HG02759 (cell line): ENCODE results near the gene AKIP1.
"Not testable (repeated sequence)": the region's sequence is repeated elsewhere in the genome, so short reads cannot be mapped to it uniquely, and the experiment has no call there.

Experiments used
- ATAC-seq: cut with Tn5 transposase; IDR thresholded peaks from one replicate; pipeline ENCODE4 v1.9.1; 2021; ENCODE audit warnings: mild to moderate bottlenecking, moderate library complexity; ENCODE audit not compliant: unreplicated experiment

The AKIP1 gene

DNA sequence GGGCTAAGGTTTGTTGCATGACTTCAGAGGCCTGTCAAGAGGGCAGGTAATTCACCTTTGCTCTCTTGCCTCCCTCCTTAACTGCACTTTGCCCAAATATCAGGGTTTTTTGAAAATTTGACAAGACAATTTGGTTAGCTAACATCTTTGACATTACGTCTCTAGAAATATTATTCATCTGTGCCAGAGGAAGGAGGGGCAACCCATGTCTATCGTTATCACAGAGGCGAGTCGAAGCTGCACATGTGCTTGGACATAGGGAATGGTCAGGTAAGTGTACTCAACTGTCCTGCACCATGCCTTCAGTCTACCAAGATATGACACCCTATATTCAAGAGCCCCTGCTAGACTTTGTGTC, 3.7 kb downstream of the AKIP1 start:
- ATAC-seq = no peak

DNA sequence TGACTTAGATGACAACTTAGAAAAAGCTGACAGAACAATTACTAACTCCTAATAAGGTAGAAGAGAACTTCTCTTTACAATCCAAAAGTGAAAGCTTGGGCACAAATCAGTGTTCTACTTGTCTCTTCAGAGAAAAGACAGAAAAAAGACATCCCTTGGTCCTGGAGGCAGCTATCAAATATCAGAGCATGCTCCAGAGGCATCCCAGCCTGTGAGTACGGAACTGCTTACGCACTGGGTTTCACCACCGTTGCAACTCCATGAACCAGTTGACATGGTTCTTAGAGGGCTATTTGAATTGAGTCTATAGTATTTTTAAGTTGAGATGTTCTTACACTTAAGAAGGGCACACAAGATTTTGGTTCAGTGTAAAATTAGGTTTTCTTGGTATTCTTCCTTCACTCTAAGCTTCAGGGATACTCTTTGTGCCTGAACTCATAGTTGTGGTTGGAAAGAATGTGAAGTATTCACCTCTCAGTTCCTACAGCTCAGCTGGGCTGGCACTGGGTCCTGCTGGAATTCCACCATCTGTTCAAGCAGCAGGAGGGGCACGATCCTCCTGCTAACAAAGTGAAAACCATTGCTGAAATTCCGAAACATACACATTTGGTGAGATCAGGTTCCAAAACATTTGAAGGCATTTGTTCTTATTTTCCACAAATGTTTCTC, 6.3 kb downstream of the AKIP1 start:
- no peak for ATAC-seq

DNA sequence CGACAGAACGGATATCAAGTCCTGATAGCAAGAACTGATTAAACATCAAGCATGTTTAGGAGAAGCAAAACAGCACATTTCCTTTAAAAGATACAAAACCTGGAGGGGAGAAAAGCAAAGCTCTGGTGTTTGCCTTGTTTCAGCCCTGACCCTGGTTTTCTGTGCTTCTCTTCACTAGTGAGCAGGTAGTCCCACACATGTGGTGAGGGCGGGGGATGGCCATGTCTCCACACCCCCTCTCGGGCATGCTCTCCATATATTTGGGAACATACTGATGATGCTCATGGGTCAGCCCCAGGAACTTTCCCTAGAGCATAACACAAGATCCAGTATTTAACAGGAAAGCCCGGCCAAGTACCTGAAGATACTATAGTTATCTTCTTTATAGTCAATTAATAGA, 11.7 kb downstream of the AKIP1 start:
- ATAC-seq = no peak

DNA sequence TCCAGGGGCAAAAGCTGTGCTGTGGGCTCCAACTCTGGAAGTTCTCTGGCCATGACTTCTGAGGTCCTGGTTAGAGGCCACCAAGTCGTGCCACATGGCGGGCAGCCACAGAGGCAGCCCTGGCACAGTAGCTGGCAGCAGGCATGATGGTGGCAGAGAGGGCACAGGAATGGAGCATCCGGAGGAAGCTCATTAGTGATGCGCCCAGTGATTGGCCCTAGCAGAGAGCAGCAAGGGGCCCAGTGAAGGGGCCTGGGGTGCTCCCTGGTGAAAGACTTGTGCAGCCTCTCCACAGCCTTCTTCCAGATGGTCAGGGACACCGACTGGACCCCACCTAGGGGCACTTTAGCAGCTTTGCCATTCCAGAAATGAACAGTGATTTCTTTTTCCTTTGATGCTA, 14.7 kb downstream of the AKIP1 start:
- ATAC-seq = no peak

DNA sequence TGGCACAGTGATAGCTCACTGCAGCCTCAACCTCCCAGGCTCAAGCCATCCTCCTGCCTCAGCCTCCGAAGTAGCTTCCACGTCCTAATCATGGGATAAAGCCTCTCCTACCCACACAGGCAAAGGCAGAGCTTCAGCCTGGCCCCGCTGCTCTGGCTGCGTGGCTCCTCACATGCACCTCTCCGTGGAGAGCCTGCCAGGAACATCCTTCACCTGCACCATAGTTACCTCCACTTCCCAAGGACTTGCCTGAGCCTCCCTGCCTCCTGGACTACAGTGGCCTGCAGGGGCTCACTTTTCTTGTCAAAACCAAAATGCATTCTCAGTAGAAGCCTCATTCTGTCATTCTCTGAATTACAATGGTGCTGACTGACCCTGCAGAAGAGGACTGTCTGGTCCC, 15.2 kb downstream of the AKIP1 start:
- no peak for ATAC-seq

DNA sequence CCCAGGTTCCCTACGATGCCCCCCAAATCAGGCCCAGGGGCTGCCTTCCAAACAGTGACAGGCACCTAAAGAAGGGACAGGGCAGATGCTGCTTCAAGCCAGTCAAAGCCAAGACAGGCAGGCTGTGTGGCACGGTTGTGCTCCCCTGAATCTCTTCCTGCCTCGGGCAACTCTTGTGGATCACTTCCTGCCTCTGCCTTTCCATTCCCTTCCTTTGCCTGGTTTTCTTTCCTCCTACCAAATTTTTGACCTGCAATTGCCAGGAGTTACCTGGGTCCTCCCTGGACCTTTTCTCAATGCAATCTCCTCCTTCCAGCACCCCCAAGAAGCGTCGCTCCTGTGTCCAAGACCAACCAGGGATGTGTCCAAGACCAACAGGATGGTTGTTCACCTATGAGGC, 16.2 kb downstream of the AKIP1 start:
- no peak for ATAC-seq

DNA sequence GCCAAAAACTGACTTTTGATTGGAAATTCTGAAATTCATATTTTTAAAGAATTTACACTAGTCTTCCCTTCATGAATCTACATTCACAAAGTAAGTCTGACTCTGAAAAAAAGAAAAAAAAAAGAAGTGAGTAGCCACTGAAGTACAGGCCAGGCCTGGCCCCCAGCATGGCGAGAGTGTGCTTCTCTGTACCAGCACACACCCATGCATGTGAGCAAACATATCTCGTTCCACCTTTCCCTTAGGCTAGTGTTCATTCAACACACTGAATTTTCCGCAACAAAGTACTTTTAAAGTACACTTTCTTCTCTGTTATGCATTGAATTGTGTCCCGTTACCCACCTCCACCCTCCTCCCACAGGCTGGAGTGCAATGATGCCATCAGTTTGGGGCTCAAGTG, 17.2 kb downstream of the AKIP1 start:
- ATAC-seq = no peak

DNA sequence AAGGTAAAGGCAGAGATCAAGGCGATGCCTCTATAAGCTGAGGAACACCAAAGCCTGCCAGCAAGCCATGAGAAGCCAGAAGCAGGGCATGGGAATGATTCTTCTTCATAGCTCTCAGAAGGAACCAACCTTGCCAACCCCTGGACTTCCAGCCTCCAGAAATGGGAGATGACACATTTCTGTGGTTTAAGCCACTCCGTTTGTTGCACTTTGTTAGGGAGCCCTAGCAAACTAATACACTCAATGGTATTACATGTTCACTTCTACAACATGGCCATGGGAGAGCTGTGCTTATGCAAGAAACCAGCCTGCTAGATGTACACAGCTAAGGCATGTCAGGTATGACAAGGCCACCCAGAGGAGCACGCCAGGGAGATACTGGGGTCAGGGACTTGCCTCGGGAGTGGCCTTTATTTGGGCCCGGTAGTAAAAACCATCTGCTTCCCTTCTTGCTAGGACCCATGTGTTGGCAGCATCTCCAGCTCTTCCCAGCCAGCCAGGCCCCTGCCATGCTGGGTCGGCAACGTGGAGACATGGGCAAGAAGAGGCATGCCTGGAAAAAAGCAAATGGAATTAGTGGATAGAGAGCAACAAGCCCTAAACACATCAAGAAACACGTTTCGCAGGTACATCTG, 18.1 kb downstream of the AKIP1 start:
- ATAC-seq = no peak

DNA sequence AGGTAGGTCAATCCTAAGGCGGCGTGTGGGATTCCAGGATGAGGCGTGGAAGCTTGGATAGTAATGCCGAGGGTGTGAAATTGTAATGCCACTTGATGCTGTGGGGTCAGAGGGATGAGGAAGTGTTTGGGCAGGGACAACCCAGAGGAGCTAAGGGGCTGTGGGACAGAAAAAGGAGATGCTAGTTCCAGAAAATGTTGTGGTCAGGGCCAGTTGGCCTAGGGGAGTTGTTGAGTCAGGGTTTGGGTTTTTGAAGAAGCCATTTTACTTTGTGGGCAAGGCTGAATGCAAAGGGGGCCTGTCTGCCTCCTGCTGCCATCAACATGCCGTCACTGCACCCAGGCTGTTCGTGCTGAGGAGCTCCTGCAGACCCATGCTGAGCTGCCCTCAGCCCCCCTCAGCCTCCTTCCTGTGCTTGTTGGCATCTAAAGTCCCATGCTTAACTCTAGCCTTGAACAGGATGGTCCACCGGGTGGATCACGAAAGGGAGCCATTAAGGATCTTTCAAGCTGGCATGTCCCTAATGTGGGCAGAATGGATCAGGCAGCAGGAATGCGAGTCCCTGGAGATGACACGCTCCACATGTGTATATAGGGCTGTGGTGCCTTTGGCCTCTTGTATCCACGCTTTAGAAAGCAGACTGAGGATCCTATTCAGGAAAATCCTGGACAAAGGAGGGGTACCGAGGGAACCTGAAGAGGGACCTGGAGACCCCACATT, 19.6 kb downstream of the AKIP1 start:
- ATAC-seq = no peak

DNA sequence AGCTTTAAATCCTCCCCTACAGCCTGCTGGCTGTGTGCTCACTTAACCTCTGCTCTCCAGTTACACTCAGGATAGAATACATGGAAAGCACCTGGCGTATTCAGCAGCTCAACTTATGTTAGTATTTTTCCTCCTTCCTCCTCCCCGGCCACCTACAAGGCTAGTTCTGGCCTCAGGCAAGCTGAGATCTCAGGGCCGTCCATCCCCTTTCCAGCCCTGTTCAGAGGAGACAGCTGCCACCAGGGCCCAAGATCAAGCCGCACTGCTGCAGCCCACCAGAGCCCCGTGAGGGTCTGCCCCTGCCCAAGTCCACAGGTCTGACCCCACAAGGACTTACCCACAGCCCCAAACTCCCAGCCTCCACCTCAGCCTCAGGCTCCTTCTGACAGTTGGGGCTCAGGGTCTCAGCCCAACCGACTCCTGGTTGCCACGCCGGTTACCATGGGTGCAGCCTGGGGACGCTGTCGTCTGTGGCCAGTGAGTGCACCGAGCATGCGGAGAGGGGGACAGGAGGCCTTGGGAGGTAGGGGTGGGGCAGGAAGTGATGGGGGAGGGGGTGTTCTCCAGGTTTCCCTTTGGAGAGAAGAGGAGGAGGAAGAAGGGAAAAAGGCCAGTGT, 21.7 kb downstream of the AKIP1 start, which contains the start of gene C11orf16:
C11orf16 (minus strand) TSS at position 384 of the 617 bp plus-strand sequence. CDS start 639 bp downstream, outside the sequence.
- ATAC-seq = no peak

DNA sequence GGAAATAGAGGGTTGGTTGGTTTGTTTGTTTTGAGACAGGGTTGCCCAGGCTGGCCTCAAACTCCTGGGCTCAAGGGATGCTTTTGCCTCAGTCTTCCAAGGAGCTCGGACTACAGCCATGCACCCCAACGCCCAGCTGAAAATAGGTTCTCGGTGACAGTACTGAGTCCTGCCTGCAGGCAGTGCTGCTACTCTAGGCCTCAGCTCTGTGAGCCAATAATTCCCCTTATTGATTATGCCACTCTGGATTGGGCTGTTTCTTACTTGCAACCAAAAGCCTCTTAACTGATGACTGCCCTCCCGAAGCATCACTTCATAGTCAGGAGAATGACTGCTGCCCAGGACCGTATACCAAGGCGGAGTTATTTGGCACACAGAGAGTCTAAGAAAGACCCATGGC, 22.9 kb downstream of the AKIP1 start:
- ATAC-seq = no peak

DNA sequence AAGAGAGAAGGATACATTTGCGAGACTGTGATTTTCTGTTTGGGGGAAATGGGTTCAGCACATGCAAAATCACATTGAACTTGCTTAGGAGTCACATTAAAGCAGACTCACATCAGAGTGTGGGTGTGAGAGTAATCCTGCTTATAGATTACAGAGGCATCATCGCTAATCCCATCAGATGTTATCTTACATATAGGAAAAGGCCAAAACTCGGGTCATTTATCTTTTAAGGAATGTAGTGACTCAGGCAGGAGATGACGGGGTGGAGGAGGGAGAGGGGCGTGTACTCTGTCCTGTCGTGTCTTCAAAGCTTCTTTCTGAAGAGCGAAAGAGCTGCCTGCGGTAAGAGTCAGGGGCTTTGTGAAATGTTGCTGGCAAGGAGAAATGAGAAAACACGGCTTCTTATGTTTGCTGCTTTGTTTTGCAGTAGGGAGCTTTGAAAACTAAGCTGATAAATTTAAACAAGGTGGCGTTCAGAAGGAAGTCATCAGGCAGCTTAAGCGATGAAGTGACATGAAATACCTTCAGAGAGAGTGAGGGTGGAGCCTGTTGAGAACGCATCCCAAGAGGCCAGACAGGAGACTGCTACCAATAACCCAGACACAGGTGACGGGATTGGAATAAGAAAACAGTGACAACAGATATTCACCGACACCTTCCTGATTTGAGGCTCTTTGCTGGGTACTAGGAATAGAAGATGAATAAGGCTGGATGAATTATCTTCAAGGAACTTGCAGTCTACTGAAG, 23.9 kb downstream of the AKIP1 start:
- no peak for ATAC-seq

DNA sequence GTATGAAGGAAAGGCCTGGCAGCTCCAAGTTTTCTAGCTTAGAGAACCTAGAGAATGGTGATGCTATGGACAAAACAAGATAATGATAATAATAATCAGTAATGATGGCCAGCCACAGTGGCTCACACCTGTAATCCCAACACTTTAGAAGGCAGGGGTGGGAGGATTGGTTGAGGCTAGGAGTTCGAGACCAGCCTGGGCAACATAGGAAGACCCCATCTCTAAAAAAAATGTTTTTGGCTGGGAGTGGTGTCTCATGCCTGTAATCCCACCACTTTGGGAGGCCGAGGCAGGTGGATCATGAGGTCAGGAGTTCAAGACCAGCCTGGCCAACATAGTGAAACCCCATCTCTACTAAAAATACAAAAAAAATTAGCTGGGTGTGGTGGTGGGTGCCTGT, 24.8 kb downstream of the AKIP1 start:
- not testable (repeated sequence) for ATAC-seq

DNA sequence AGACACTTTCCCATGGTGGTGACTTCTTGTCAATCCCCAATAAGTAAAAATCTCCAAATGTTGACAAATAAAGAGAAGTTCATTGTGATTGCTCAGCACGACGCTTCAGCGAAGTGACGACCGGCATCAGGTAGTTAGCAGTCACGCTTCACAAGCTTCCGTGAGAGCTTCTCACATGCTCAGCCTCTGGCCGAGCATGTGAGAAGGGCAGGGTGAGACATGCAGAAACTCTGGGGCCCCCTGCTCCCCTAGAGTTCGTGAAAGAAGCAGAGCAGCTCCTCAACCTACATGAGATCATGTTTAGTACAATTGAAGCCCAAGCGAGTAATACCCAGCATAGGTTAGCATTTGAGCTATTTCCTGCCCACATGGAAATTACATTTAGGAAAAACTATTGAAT, 26.2 kb downstream of the AKIP1 start:
- ATAC-seq = no peak

DNA sequence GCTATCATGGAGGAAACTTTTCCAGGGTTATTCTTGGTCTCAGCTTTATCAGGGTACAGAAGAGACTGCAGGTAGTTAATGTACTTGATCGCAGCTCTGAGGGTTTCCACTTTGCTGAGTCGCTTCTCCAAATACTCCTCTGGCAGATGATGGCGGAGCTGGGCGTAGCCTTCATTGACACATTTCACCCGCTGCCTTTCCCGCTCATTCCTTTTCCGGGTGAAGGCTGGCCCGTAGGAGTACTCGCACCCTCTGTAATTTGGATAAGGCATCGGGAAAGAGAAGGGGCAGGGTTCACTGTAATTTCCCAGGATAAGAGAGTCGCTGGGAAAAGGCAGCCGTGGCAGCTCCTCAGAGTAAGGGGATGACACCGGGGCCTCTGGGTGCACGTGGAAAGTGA, 26.7 kb downstream of the AKIP1 start:
- no peak for ATAC-seq

DNA sequence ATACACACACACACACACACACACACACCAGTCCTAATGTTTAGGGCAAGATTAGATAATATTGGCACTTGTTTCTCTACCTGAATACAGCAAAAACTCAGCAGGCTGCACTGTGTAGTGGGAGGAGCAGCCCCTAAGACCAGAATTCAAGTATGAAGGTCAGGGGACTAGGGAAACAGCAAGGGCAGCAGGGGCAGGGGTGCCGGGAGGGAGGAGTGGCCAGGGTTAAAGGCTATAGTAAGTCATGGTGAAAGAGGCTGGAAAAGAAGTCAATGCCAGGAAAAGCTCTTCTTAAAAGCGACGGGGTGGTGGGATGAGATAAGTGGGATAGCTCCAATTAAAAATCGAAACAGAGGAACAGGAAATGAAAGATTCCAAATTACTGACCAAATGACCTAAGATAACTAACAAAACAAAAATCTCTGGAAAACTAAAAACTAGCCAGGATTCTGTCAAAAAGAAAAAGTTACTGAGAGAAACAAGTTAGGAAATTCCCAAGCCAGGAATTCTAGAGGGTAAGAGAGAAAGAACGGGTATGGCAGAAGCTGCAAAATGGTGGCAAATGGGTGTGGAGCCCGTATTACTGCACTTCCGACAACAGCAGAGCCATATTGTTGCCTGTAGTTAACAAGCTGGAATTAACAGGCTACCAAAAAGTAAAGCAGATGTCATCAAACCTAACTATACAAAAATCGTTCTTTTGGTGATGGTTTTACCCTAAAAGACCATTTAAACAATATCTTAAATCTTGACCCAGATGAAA, 30.5 kb downstream of the AKIP1 start:
- no peak for ATAC-seq

DNA sequence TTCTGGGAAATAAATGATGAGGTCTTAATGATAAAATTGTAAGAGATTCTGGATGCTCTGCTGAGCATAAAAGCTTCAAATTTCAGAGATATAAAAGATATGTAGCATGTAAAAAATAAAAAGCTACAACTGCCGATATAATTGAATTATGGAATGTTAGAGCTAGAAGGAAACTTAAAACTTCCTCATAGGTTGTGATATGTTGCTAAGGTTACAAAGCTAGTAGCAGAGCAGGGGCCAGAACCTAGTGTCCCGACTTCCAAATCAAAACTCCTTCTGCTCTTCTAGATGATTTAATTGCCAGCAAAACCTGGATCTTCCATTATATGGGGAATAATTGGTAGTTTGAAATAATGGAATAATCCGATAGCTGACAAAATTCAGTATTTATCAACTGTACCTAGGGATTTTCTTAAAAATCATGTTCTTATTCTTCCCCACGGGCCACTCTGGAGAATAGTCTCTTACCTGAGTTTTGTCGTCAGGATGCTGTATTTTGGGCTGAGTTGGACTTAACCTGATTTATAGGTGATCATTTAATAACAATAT, 31.6 kb downstream of the AKIP1 start, which contains the start of gene ASCL3:
ASCL3 (minus strand) TSS at position 499 of the 549 bp plus-strand sequence. CDS start 4,855 bp downstream, outside the sequence.
- no peak for ATAC-seq

DNA sequence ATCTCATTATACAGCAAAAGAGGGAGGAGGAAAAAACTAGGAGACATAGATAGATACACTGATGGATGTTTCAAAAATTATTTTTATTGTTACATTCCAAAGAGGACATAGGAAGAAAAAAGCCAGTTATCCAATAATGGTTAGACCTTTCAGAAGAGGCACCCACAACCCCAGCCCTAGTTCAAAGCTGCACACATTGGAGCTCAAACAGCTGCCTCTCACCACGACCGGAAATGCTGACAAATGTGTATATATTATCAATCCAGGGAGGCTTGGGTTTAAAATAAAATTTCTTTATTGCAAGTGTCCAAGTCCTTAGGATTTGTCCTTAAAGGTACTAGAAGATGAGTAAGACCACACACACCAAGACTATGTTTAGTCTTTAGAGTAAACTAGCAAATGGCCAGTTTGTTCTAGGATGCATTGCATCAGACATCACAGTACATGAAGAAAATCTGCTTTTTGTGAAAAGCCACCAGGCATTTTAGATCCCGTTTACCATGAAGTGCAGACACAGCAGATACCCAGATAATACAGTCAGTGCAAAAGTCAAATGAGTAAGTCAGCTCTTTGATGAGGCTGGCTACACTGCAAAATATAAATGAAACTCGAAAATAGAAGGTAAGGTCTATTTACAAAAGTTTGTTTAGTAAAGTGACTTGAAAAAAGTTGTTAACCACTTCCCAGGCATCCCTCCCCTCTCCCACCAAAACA, 36.4 kb downstream of the AKIP1 start:
- no peak for ATAC-seq

DNA sequence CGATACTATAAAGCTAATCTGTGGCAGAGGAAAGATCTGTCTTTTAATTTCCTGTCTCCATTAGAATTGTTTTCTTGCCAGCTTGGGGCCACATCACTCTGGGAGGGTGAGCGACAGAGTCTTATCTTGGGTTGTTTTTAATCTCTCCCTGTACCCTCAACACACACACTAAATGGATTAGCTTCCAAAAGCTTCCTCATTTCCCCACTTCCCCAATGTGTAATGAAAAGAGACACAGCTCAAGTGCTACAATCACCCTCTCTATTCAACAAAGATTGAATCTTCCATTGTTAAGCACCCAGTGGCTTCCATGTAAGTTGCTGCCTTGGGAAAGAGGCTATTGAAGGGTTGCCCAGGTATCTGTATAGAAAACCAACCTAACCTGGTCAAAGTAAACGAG, 37.9 kb downstream of the AKIP1 start:
- ATAC-seq = no peak
